KMS-11 (cell line): ENCODE data around the gene OSBPL3.

Experiments
- H2AFZ ChIP-seq: fragments of 200-600 bp; sonication (generic); 2 replicates; pipeline ENCODE4 v1.6.1; 2016; ENCODE audit warnings: antibody characterized with exemption, mixed run types, low read depth
- H3K27ac ChIP-seq: fragments of 200-600 bp; sonication (generic); 2 replicates; pipeline ENCODE4 v1.6.1; 2016; ENCODE audit warnings: mild to moderate bottlenecking, mixed run types
- H3K27me3 ChIP-seq: fragments of 200-600 bp; sonication (generic); 2 replicates; pipeline ENCODE4 v1.6.1; 2017; ENCODE audit warnings: mild to moderate bottlenecking, low read depth, mixed run types, moderate library complexity; ENCODE audit not compliant: insufficient read depth
- H3K36me3 ChIP-seq: fragments of 200-600 bp; sonication (generic); 2 replicates; pipeline ENCODE4 v1.6.1; 2017; ENCODE audit warnings: mild to moderate bottlenecking, mixed run types; ENCODE audit not compliant: insufficient read depth
- H3K4me1 ChIP-seq: fragments of 200-600 bp; sonication (generic); 2 replicates; pipeline ENCODE4 v1.6.1; 2016; ENCODE audit warnings: mild to moderate bottlenecking, low read depth, mixed run types; ENCODE audit not compliant: poor library complexity, severe bottlenecking
- H3K4me2 ChIP-seq: fragments of 200-600 bp; sonication (generic); 2 replicates; pipeline ENCODE4 v1.7.0; 2016; ENCODE audit warnings: mild to moderate bottlenecking, mixed run types
- H3K4me3 ChIP-seq: fragments of 200-600 bp; sonication (generic); IDR thresholded peaks from 2 replicates; pipeline ENCODE4 v1.6.1; 2017; ENCODE audit warnings: low read depth, low read length, mixed read lengths; ENCODE audit not compliant: insufficient read depth
- H3K79me2 ChIP-seq: fragments of 200-600 bp; sonication (generic); 2 replicates; pipeline ENCODE4 v1.6.1; 2016; ENCODE audit warnings: low read depth, mixed run types; ENCODE audit not compliant: insufficient read depth
- H3K9ac ChIP-seq: fragments of 200-600 bp; sonication (generic); 2 replicates; pipeline ENCODE4 v1.6.1; 2016; ENCODE audit warnings: mild to moderate bottlenecking, mixed run types
- H4K20me1 ChIP-seq: fragments of 200-600 bp; sonication (generic); 2 replicates; pipeline ENCODE4 v1.6.1; 2016; ENCODE audit warnings: mild to moderate bottlenecking, mixed run types; ENCODE audit not compliant: insufficient read depth
- CTCF ChIP-seq: fragments of 200-600 bp; sonication (generic); conservative IDR thresholded peaks from 2 replicates; pipeline ENCODE4 v1.6.1; 2017; ENCODE audit warnings: low read depth, mild to moderate bottlenecking, antibody characterized with exemption, low read length, moderate library complexity, mixed read lengths

Gene OSBPL3

GRCh38 chr7:24793982-24794648 lies 185.9 kb downstream of the OSBPL3 start:
- Histone ChIP-seq H3K79me2 (no peaks in the 10 kb centered on the region), H3K9ac (no peak overlapping the region), H3K4me1 (no peaks in the 10 kb centered on the region), H3K27me3 (no peaks in the 10 kb centered on the region), H3K27ac (no peak overlapping the region), H3K4me2 (no peak overlapping the region), H3K4me3 (no peak overlapping the region), H3K36me3 (no peaks in the 10 kb centered on the region), H2AFZ (no peak overlapping the region), H4K20me1 (no peaks in the 10 kb centered on the region)
- TF ChIP-seq CTCF = no peak

DNA sequence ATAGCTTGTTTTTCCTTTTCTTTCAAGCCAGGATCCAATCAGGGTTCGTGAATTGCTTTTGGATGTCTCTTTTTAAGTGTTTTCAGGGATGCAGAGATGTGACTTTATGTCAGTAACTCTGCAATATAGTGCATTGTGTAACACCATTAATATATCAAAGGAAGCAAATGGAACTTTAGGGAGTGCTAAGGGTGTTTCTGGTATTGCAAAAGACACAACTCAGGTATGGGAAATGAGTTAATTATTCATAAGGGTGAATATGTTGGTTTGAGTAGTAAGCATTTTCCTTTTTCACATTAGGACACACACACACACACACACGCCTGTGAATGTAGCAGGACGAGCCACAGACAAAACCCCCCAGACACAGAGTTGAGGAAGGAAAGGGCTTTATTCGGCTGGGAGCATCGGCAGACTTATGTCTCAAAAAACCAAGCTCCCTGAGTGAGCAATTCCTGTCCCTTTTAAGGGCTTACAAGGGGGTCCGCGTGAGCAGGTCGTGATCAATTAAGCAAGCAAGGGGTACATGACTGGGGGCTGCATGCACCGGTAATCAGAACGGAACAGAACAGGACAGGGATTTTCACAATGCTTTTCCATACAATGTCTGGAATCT lies 190.9 kb downstream of the OSBPL3 start:
- H3K4me2 ChIP-seq = no peak overlapping the region
- no peaks in the 10 kb centered on the region for H3K36me3 ChIP-seq
- H3K27me3 ChIP-seq = no peaks in the 10 kb centered on the region
- no peak overlapping the region for H2AFZ ChIP-seq
- H3K9ac ChIP-seq = no peak overlapping the region
- no peak for TF ChIP-seq CTCF
- no peak overlapping the region for H3K27ac ChIP-seq
- no peaks in the 10 kb centered on the region for H3K79me2 ChIP-seq
- H3K4me3 ChIP-seq = no peak overlapping the region
- H4K20me1 ChIP-seq = no peaks in the 10 kb centered on the region
- no peaks in the 10 kb centered on the region for H3K4me1 ChIP-seq

- Histone ChIP-seq H3K9ac (no peak overlapping the region), H2AFZ (no peak overlapping the region), H3K36me3 (no peaks in the 10 kb centered on the region), H3K27me3 (no peaks in the 10 kb centered on the region), H3K4me3 (no peak overlapping the region), H4K20me1 (no peaks in the 10 kb centered on the region), H3K4me2 (no peak overlapping the region), H3K27ac (no peak overlapping the region), H3K79me2 (no peaks in the 10 kb centered on the region), H3K4me1 (no peaks in the 10 kb centered on the region)
- peak; percentile 67 for TF ChIP-seq CTCF
These were observed 191.9 kb downstream of the OSBPL3 start for GRCh38 chr7:24788075-24788474.

GRCh38 chr7:24786941-24787340 lies 193.0 kb downstream of the OSBPL3 start:
- H3K9ac ChIP-seq = no peak overlapping the region
- H3K27me3 ChIP-seq = no peaks in the 10 kb centered on the region
- no peak for TF ChIP-seq CTCF
- no peaks in the 10 kb centered on the region for H3K36me3 ChIP-seq
- H4K20me1 ChIP-seq = no peaks in the 10 kb centered on the region
- no peaks in the 10 kb centered on the region for H3K4me1 ChIP-seq
- no peaks in the 10 kb centered on the region for H3K79me2 ChIP-seq
- no peak overlapping the region for H3K27ac ChIP-seq
- no peak overlapping the region for H2AFZ ChIP-seq
- no peak overlapping the region for H3K4me3 ChIP-seq
- H3K4me2 ChIP-seq = no peak overlapping the region
